Retinal pigment epithelial cell (primary cell): ENCODE results near the gene SDCCAG8.
A peak's percentile ranks its signal among the peaks of the same experiment; 100 is the strongest.

Experiments used
- DNase-seq: peaks from one replicate; pipeline ENCODE4 v3.0.0-alpha.2; 2010; ENCODE audit warnings: low read depth
- H3K4me3 ChIP-seq: 2 replicates; pipeline ENCODE4 v1.5.1; 2011; ENCODE audit warnings: mild to moderate bottlenecking, low read length, control low read depth, moderate library complexity
- TF ChIP-seq, protein P1 (sequence below): conservative IDR thresholded peaks from 2 replicates; pipeline ENCODE4 v1.5.1; 2011; ENCODE audit warnings: low read depth, low read length, control low read depth, inconsistent platforms

SDCCAG8 gene

DNA sequence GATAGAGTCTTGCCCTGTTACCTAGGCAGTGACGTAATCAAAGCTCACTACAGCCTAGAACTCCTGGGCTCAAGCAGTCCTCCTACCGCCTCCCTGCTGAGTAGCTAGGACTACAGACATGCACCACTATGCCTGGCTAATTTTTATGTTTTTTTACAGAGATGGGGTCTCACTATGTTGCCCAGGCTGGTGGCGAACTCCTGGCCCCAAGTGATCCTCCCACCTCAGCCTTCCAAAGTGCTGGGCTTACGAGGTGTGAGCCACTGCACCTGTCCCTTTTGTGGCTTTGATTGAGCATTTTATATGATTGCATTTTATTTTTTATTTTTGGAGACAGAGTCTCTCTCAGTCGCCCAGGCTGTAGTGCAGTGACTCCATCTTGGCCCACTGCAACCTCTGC lies 25.8 kb downstream of the SDCCAG8 start:
- H3K4me3 ChIP-seq = no peak overlapping the region
- TF ChIP-seq, protein P1, sequence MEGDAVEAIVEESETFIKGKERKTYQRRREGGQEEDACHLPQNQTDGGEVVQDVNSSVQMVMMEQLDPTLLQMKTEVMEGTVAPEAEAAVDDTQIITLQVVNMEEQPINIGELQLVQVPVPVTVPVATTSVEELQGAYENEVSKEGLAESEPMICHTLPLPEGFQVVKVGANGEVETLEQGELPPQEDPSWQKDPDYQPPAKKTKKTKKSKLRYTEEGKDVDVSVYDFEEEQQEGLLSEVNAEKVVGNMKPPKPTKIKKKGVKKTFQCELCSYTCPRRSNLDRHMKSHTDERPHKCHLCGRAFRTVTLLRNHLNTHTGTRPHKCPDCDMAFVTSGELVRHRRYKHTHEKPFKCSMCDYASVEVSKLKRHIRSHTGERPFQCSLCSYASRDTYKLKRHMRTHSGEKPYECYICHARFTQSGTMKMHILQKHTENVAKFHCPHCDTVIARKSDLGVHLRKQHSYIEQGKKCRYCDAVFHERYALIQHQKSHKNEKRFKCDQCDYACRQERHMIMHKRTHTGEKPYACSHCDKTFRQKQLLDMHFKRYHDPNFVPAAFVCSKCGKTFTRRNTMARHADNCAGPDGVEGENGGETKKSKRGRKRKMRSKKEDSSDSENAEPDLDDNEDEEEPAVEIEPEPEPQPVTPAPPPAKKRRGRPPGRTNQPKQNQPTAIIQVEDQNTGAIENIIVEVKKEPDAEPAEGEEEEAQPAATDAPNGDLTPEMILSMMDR = no peak
- no peak for DNase-seq

DNA sequence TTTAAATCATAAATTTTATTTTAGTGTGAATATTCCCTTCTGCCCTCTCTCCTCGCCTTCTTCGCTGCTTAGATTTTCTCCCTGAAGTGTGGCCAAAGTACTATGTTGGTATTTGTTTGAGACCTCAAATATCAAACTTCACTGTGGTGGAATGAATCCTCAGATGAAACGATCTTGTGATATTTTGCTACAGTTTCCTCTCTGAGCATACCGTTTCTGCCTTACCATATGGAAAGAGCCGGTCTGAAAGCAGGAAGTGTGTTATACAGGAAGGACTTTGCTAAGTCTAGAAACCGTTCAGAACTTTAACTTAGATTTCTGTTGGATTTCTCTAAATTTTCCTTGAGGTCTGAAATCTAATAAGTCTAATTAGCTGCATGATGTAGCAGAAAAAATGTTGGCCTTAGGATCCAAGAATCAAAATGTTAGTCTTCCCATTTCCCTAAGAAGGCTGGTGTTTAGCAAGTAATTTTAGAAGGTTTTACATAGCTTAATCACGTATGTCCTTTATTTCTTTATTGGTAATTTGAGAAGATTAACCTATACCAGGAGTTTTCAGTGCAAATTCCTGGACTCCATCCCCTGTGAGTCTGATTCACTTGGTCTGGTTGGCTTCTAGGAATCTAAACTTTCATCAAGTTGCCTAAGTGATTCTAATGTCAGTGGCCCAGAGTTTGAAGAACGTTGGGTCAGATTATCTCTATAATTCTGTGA lies 30.7 kb downstream of the SDCCAG8 start:
- no peak overlapping the region for H3K4me3 ChIP-seq
- peak; percentile 66 for DNase-seq
- TF ChIP-seq, protein P1 = no peak

DNA sequence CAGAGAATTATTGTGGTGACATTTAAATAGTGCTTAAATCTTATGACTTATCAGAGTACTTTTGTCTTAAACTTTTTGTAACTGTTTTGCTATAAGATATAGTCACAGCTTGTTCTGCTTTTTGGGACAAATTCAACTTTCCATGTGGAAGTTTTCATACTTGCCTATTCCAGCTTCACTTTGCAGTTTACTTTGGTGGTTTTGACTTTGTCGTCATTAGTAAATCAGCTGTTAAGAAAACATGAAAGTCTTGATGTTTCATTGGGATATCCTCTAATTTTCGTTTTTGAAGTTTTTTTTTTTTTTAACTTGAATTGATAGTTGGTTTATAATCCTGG lies 31.3 kb downstream of the SDCCAG8 start:
- no peak for DNase-seq
- TF ChIP-seq, protein P1 = no peak
- no peak overlapping the region for H3K4me3 ChIP-seq

DNA sequence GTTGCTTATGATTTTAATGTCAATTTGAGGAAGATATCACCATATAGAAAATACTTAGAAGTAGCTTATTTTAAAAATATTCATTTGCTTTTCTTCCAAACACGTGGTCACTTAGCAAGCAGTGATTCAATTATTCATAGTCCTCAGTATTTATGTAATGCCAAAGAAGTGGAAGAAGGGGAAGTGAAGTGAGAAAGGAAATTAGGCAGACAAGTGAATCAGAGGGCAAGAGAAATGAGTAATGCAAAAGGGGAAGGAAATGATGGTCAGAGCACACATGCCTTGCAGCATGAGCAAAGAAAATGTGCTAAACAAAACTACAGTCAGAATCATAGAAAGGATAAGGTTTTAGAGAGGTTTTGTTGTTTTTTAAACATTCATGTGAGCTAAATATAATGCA lies 31.8 kb downstream of the SDCCAG8 start:
- TF ChIP-seq, protein P1 = no peak
- peak; percentile 77 for DNase-seq
- no peak overlapping the region for H3K4me3 ChIP-seq

DNA sequence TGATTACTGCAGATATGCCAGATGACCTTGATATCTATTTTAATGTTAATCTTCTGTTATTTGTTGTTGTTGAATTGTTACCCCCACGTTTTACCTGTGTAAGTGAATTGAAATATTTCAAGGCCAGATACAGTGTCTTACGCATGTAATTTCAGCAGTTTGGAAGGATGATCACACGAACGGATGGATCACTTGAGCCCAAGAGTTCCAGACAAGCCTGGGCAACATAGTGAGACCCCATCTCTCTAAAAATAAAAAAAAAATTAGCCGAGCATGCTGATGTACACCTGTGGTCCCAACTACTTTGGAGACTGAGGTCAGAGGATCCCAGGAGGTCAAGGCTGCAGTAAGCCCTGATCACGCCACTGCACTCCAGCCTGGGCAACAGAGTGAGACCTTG lies 32.2 kb downstream of the SDCCAG8 start:
- TF ChIP-seq, protein P1 = no peak
- no peak overlapping the region for H3K4me3 ChIP-seq

DNA sequence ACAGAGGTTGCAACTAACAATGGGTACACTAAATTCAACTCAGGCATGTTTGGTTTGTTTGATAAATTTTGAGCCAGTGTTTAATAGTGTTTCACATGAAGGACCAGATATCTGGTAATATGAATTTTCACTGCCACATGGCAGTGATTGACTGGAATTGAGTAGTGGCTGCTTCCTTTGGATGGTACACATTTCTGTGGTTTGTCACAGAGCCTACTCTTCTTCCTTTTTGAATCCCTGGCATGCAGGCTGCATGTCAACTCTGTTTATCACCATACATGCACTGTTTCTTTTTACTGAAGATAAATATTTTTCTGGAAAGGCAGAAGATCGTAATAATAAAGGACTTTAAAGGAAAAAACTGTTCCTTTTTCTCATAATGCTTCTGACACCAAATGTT lies 35.5 kb downstream of the SDCCAG8 start:
- DNase-seq = no peak
- TF ChIP-seq, protein P1 = no peak
- H3K4me3 ChIP-seq = no peak overlapping the region

More for the DNA sequence above, 32.2 kb downstream of the SDCCAG8 start:
- DNase-seq = no peak

DNA sequence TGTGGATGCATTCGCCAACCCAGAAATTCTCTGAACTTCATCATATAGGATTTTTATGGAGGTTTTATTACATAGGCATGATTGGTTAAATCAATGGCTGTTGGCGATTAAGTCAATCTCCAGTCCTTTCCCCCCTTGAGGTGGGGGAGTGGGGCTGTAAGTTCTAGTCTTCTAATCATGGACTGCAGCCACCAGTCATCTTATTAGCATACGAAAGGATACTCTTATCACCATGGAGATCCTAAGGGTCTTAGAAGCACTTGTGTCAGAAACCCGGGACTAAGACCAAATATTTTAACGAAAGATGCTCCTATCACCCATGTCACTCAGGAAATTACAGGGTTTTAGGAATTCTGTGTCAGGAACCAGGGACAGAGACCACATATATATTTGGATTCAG lies 36.3 kb downstream of the SDCCAG8 start:
- no peak overlapping the region for H3K4me3 ChIP-seq
- no peak for DNase-seq
- TF ChIP-seq, protein P1 = no peak
